Pancreas (tissue), 10 donors: Measurements from ENCODE around the gene PDE7B. TPM values are rescaled to one million over a fixed set of nuclear protein-coding genes. Genes with fewer than 3 reads are reported as not detected.

Source experiments
- ATAC-seq, 4 donors: fragments of 200-7000 bp; cut with Tn5 transposase; one replicate each; pipeline versions ENCODE4 v1.8.0 to v1.9.1; 2020; ENCODE audit warnings: mild to moderate bottlenecking in 4 of 4, moderate library complexity in 4 of 4
- DNase-seq, 6 donors: peaks; one replicate each; pipeline ENCODE4 v3.0.0-alpha.2; 2020
- FAIRE-seq: peaks from 2 replicates; lab custom pipeline; 2012; peaks lifted over from hg19 to GRCh38; lab: Jason Lieb, UNC
- H3K27ac ChIP-seq, 4 donors: fragments of 200-600 bp; sonication (generic); 1 replicate in 3 of 4; 2 replicates in 1 of 4; pipeline versions ENCODE4 v1.5.0 to v1.8.0; 2020
- H3K27me3 ChIP-seq, 4 donors: fragments of 200-600 bp; one replicate each; pipeline ENCODE4 v1.8.0; 2021
- H3K36me3 ChIP-seq, 3 donors: fragments of 200-600 bp; sonication (generic) in 1 of 3; one replicate each; pipeline versions ENCODE4 v1.5.0 to v1.8.0; 2020 to 2021
- H3K4me1 ChIP-seq, 3 donors: fragments of 200-600 bp; one replicate each; pipeline ENCODE4 v1.8.0; 2021
- H3K4me3 ChIP-seq, 4 donors: fragments of 200-600 bp; sonication (generic) in 2 of 4; one replicate each; pipeline versions ENCODE4 v1.5.0 to v1.8.0; 2020 to 2021
- H3K9me3 ChIP-seq, 4 donors: fragments of 200-600 bp; one replicate each; pipeline ENCODE4 v1.8.0; 2021
- WGBS, 2 donors: extraction: QIAGEN DNeasy Blood & Tissue Kit; methylation state at CpG; one replicate each; pipeline ENCODE4 v1.1.7; 2013; 5-methylcytosine and 5-hydroxymethylcytosine counted together
- intact Hi-C, 3 donors: fragments of 100-400 bp; cut with DNase I; formaldehyde crosslinking; loops; one replicate each; pipeline versions ENCODE4 v1.11.1 to v1.14.2; 2022
- polyA plus RNA-seq, 2 donors: library from polyadenylated mRNA; stranded (reverse); fragments of 200-250 nt; gene quantifications; one replicate each; pipeline ENCODE4 v1.2.3, GENCODE V29; 2013
- total RNA-seq, 6 donors: library from RNA; stranded (reverse); fragmentation: NEBNext Ultra II Directional in 4 of 6; extraction: Animal tissue kit (Norgen Biotek cat#: 25700) in 4 of 6; gene quantifications; one replicate each; pipeline versions ENCODE4 v1.2.1 to v1.2.4, GENCODE V29; 2021 to 2023
- TF ChIP-seq, protein P1 (sequence below), 4 donors: fragments of 200-600 bp; sonication (generic) in 3 of 4; IDR thresholded peaks; one replicate each; pipeline versions ENCODE4 v1.5.0 to v1.8.0; 2021; ENCODE audit warnings: antibody characterized with exemption in 4 of 4
- donor health status: healthy with polysubstance abuse.
- donor health status: DM: no; HTN: no; CAD: no; lungs with moderate emphysema.
- donor health status: DM: no; HTN: no; CAD: no.
- donor health status: control.
- donor health status: control.
- donor health status: Bipolar disorder and iron deficiency.
- donor health status: DM: yes; HTN: yes; CAD: no.
- donor health status: DM: no; HTN: no; CAD: no.
- donor health status: DM: no; HTN: no; CAD: no.
- donor health status: DM: yes; HTN: yes; CAD: no.

Gene PDE7B
- total and polyA plus RNA-seq, 8 donors, result 0.38 to 1.7 (median 0.76) TPM

DNA sequence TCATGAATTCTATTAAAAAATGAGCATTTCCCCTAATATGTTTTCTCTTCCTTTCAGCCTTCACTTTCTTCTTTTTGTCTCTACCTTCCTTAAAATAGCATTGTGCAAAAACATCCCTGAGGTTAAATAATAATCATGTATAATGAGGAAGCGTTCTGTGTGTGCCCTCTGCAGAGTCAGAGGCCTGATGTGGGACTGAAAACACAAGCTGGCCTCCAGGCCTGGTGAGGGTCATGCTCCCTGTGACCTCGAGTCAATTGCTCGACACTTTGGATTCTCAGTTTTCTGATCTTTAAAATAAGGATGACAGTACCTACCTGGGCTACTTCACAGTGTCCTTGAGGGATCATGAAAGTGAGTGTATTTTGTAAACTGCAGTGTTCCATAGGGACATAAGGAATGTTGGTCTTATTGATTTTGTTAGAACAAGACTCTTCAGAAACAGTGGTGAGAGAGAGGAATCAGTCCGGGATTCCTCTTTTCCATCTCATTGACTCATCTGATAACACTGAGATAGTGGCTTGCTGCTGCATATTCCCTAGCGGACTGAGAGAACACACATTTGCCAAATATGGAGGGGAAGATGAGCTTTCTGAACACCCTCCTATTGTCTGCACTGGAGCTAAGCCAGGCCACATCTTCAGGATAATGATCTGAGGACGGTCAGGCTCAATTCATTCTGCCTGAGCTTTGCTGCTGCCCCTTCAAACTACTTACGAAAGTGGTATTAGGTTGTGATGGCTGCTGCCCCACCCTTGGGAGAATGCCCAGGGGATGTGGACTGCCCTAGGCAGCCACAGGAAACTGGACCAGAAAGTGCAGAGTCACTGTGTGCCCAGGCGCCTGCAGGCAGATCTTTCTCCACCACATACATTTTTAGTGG, 39.6 kb upstream of the PDE7B start:
- no peak overlapping the region for H3K4me3 ChIP-seq
- H3K9me3 ChIP-seq, result no peaks in the 10 kb centered on the region
- intact Hi-C loops, result no loop called here
- TF ChIP-seq, protein P1, sequence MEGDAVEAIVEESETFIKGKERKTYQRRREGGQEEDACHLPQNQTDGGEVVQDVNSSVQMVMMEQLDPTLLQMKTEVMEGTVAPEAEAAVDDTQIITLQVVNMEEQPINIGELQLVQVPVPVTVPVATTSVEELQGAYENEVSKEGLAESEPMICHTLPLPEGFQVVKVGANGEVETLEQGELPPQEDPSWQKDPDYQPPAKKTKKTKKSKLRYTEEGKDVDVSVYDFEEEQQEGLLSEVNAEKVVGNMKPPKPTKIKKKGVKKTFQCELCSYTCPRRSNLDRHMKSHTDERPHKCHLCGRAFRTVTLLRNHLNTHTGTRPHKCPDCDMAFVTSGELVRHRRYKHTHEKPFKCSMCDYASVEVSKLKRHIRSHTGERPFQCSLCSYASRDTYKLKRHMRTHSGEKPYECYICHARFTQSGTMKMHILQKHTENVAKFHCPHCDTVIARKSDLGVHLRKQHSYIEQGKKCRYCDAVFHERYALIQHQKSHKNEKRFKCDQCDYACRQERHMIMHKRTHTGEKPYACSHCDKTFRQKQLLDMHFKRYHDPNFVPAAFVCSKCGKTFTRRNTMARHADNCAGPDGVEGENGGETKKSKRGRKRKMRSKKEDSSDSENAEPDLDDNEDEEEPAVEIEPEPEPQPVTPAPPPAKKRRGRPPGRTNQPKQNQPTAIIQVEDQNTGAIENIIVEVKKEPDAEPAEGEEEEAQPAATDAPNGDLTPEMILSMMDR (IDR thresholded peaks at IDR 0.05), result no peak
- no peaks in the 10 kb centered on the region for H3K36me3 ChIP-seq
- DNase-seq (no peak), FAIRE-seq (no peak), ATAC-seq (peak in 1 of 4 donors; percentile 37)
- H3K4me1 ChIP-seq, result peaks cover 3 to 10% (median 8%) of the 10 kb centered on the region in 3 donors
- H3K27ac ChIP-seq, result no peak overlapping the region
- H3K27me3 ChIP-seq, result no peaks in the 10 kb centered on the region
- WGBS, 2 donors, result 83 to 84% methylated on average over 8 of the region's 8 CpGs

DNA sequence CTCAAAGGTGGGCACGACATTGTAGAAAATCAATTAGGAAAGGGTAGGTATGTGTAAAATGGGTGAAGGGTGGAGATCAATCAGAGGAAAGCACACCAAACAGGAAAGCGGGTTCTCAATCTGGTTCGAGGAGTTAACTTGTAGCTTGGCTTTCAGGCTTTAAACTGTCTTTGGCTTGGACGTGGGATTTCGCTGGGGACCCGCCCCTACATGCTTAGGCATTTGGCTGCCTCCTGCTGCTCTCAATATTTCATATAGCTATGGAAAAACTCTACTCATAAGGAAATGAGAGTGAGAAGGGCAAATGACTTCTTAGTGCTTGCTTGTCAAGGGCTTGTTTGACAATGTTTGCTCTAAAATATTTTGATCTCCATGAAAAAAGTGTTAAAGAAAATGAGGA, 38.1 kb upstream of the PDE7B start:
- H3K4me3 ChIP-seq, result no peak overlapping the region
- TF ChIP-seq, protein P1 (IDR thresholded peaks at IDR 0.05), result no peak
- H3K36me3 ChIP-seq, result no peaks in the 10 kb centered on the region
- WGBS, 2 donors, result 65 to 66% methylated on average over 6 of the region's 6 CpGs
- FAIRE-seq, result no peak
- no peak overlapping the region for H3K27ac ChIP-seq
- intact Hi-C loops, result no loop called here
- no peaks in the 10 kb centered on the region for H3K9me3 ChIP-seq
- H3K4me1 ChIP-seq, result peaks cover 3 to 10% (median 8%) of the 10 kb centered on the region in 3 donors
- ATAC-seq, result no peak
- DNase-seq, result no peak
- no peaks in the 10 kb centered on the region for H3K27me3 ChIP-seq

DNA sequence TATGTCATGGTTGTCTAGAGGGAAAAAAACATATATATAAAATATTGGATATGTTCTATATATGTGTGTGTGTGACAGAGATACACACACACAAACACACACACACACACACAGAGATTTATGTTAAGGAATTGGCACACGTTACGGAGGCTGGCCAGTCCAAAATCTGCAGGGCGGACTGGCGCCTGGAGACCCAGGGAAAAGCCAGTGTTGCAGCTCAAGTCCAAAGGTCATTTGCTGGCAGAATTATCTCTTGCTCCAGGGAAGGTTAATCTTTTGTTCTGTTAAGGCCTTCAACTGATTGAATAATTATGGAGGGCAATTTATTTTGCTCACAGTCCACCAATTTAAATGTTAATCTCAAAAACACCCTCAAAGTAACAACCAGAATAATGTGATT, 37.5 kb upstream of the PDE7B start:
- ATAC-seq (peak; percentile 82 to 94 (median 88)), FAIRE-seq (no peak), DNase-seq (peak in 4 of 6 donors; percentile 21 to 47 (median 24))
- TF ChIP-seq, protein P1 (IDR thresholded peaks at IDR 0.05), result no peak
- H3K27me3 ChIP-seq, result no peaks in the 10 kb centered on the region
- H3K27ac ChIP-seq, result no peak overlapping the region
- no peaks in the 10 kb centered on the region for H3K9me3 ChIP-seq
- H3K36me3 ChIP-seq, result no peaks in the 10 kb centered on the region
- peaks cover 3 to 10% (median 8%) of the 10 kb centered on the region in 3 donors for H3K4me1 ChIP-seq
- intact Hi-C loops, result no loop called here
- H3K4me3 ChIP-seq, result no peak overlapping the region
- WGBS, 2 donors, result 15% methylated on average over 4 of the region's 4 CpGs

DNA sequence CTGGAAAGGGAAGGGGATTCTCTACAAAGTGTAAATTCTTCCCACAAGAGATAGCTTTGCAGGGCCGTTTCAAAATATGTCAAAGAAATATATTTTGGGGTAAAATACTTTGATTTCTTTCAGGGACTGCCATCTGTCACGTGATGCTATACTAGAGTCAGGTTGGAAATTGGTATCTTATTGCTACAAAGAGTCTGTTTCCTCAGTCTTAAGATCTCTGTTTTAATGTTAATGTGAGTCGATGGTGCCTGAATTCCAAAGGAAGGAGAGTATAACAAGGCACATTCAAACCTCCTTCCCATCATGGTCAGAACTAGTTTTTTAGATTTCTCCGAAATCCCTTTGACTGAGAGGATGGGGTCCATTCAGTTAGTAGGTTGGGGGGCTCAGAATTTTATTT, 36.3 kb upstream of the PDE7B start:
- no peak for DNase-seq
- H3K9me3 ChIP-seq, result no peaks in the 10 kb centered on the region
- H3K27ac ChIP-seq, result no peak overlapping the region
- WGBS, 2 donors, result 83 to 87% methylated on average over 4 of the region's 4 CpGs
- TF ChIP-seq, protein P1 (IDR thresholded peaks at IDR 0.05), result no peak
- peaks cover 3 to 10% (median 8%) of the 10 kb centered on the region in 3 donors for H3K4me1 ChIP-seq
- intact Hi-C loops, result no loop called here
- no peak for ATAC-seq
- FAIRE-seq, result no peak
- no peaks in the 10 kb centered on the region for H3K27me3 ChIP-seq
- no peak overlapping the region for H3K4me3 ChIP-seq
- H3K36me3 ChIP-seq, result no peaks in the 10 kb centered on the region

DNA sequence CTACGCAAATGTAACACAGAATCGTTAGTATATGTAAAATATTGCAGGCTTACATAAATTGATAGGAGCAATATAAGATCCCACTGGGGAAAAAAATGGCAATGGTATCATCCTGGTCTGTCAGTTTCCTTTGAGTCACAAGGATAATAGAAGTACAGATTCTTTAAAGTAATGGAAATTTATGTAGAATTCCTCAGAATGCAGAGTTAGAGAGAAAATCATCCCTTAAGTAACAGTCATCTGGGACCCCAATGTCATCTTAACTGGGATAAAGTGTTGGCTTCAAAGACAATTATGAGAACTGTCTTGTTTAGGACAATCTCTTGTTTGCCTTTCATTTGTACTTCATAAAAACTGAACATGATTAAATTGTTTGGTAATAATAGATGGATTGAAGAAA, 34.5 kb upstream of the PDE7B start:
- TF ChIP-seq, protein P1 (IDR thresholded peaks at IDR 0.05), result no peak
- H3K4me1 ChIP-seq, result peaks cover 3 to 10% (median 8%) of the 10 kb centered on the region in 3 donors
- no peaks in the 10 kb centered on the region for H3K9me3 ChIP-seq
- no peak for DNase-seq
- H3K4me3 ChIP-seq, result no peak overlapping the region
- H3K36me3 ChIP-seq, result no peaks in the 10 kb centered on the region
- H3K27me3 ChIP-seq, result no peaks in the 10 kb centered on the region
- H3K27ac ChIP-seq, result no peak overlapping the region
- 92 to 95% methylated on average over 2 of the region's 2 CpGs for WGBS, 2 donors
- no peak for ATAC-seq
- intact Hi-C loops, result no loop called here
- no peak for FAIRE-seq
